H9 (cell line): ENCODE results near the gene OGFR. TPM values are rescaled to one million over a fixed set of nuclear protein-coding genes. Genes with fewer than 3 reads are reported as not detected.

ENCODE experiments used
- DNase-seq: peaks from one replicate; pipeline ENCODE4 v3.0.0-alpha.2; 2017
- H2AFZ ChIP-seq: one replicate; pipeline ENCODE4 v1.6.1; 2013; ENCODE audit warnings: mild to moderate bottlenecking, low read length, control low read depth, moderate library complexity
- H2AK5ac ChIP-seq: 2 replicates; pipeline ENCODE4 v1.6.1; 2013; ENCODE audit warnings: low read length, control low read depth, mixed read lengths; ENCODE audit not compliant: insufficient read length
- H2BK120ac ChIP-seq: one replicate; pipeline ENCODE4 v1.6.1; 2013; ENCODE audit warnings: low read depth, mild to moderate bottlenecking, low read length, control low read depth, inconsistent platforms; ENCODE audit not compliant: poor library complexity, severe bottlenecking
- H2BK12ac ChIP-seq: 2 replicates; pipeline ENCODE4 v1.6.1; 2013; ENCODE audit warnings: low read length, control low read depth, mixed read lengths, low read depth; ENCODE audit not compliant: insufficient read length
- H2BK15ac ChIP-seq: 2 replicates; pipeline ENCODE4 v1.6.1; 2013; ENCODE audit warnings: low read depth, low read length, control low read depth
- H2BK20ac ChIP-seq: one replicate; pipeline ENCODE4 v1.6.1; 2013; ENCODE audit warnings: low read depth, mild to moderate bottlenecking, low read length, control low read depth, inconsistent platforms; ENCODE audit not compliant: poor library complexity, severe bottlenecking
- H2BK5ac ChIP-seq: 2 replicates; pipeline ENCODE4 v1.6.1; 2013; ENCODE audit warnings: low read length, control low read depth, mixed read lengths; ENCODE audit not compliant: insufficient read length
- H3K14ac ChIP-seq: 2 replicates; pipeline ENCODE4 v1.6.1; 2013; ENCODE audit warnings: low read length, control low read depth; ENCODE audit not compliant: insufficient read depth
- H3K18ac ChIP-seq: 2 replicates; pipeline ENCODE4 v1.6.1; 2013; ENCODE audit warnings: low read depth, mild to moderate bottlenecking, mixed read lengths, low read length, control low read depth; ENCODE audit not compliant: insufficient read length
- H3K23ac ChIP-seq: 2 replicates; pipeline ENCODE4 v1.6.1; 2013; ENCODE audit warnings: low read length, control low read depth, mixed read lengths, low read depth; ENCODE audit not compliant: insufficient read length
- H3K23me2 ChIP-seq: 2 replicates; pipeline ENCODE4 v1.6.1; 2013; ENCODE audit warnings: low read depth, mild to moderate bottlenecking, mixed read lengths, low read length, control low read depth; ENCODE audit not compliant: insufficient read length, poor library complexity, severe bottlenecking
- H3K27ac ChIP-seq: 2 replicates; pipeline ENCODE4 v1.5.1; 2013; ENCODE audit warnings: low read length, control low read depth, mixed read lengths, low read depth; ENCODE audit not compliant: insufficient read length
- H3K27me3 ChIP-seq: 2 replicates; pipeline ENCODE4 v1.6.1; 2013; ENCODE audit warnings: low read length, control low read depth, inconsistent platforms; ENCODE audit not compliant: insufficient read depth
- H3K4ac ChIP-seq: 2 replicates; pipeline ENCODE4 v1.6.1; 2013; ENCODE audit warnings: low read depth, mild to moderate bottlenecking, control low read depth, inconsistent platforms, low read length, moderate library complexity
- H3K4me1 ChIP-seq: 2 replicates; pipeline ENCODE4 v1.6.1; 2013; ENCODE audit warnings: low read length, control low read depth, inconsistent platforms; ENCODE audit not compliant: insufficient read depth
- H3K4me2 ChIP-seq: 2 replicates; pipeline ENCODE4 v1.6.1; 2013; ENCODE audit warnings: low read length, control low read depth, mixed read lengths; ENCODE audit not compliant: insufficient read length, insufficient read depth
- H3K56ac ChIP-seq: 2 replicates; pipeline ENCODE4 v1.6.1; 2013; ENCODE audit warnings: low read depth, mild to moderate bottlenecking, mixed read lengths, low read length, control low read depth; ENCODE audit not compliant: insufficient read length
- H3K79me1 ChIP-seq: 2 replicates; pipeline ENCODE4 v1.6.1; 2013; ENCODE audit warnings: low read depth, mild to moderate bottlenecking, moderate library complexity, low read length, control low read depth, inconsistent platforms; ENCODE audit not compliant: insufficient read depth, poor library complexity, severe bottlenecking
- H3K79me2 ChIP-seq: 2 replicates; pipeline ENCODE4 v1.6.1; 2013; ENCODE audit warnings: low read length, control low read depth, inconsistent platforms; ENCODE audit not compliant: insufficient read depth
- H3K9ac ChIP-seq: 2 replicates; pipeline ENCODE4 v1.6.1; 2013; ENCODE audit warnings: low read length, control low read depth, mixed read lengths; ENCODE audit not compliant: insufficient read length; ENCODE audit errors: extremely low read depth
- H3K9me3 ChIP-seq: one replicate; pipeline ENCODE4 v1.6.1; 2013; ENCODE audit warnings: low read depth, low read length, inconsistent platforms; ENCODE audit not compliant: control insufficient read depth
- H3T11ph ChIP-seq: one replicate; pipeline ENCODE4 v1.6.1; 2013; ENCODE audit warnings: mild to moderate bottlenecking, low read length, control low read depth, inconsistent platforms
- H4K20me1 ChIP-seq: one replicate; pipeline ENCODE4 v1.6.1; 2013; ENCODE audit not compliant: control insufficient read depth, insufficient read length, insufficient read depth
- H4K5ac ChIP-seq: 2 replicates; pipeline ENCODE4 v1.6.1; 2013; ENCODE audit warnings: low read depth, mild to moderate bottlenecking, mixed read lengths, low read length, control low read depth; ENCODE audit not compliant: insufficient read length
- H4K8ac ChIP-seq: replicated peaks from 2 replicates; pipeline ENCODE4 v1.6.1; 2013; ENCODE audit warnings: low read length, control low read depth, mixed read lengths, low read depth; ENCODE audit not compliant: insufficient read length
- H4K91ac ChIP-seq: 2 replicates; pipeline ENCODE4 v1.6.1; 2013; ENCODE audit warnings: low read depth, mild to moderate bottlenecking, moderate library complexity, mixed read lengths, low read length, control low read depth; ENCODE audit not compliant: insufficient read length
- H3K27ac Mint-ChIP-seq, 3 experiments: 2 replicates in 2 of 3; 3 replicates in 1 of 3; pipeline ENCODE4 v1.8.0; 2020 to 2021; ENCODE audit warnings: mixed read lengths in 3 of 3, mild to moderate bottlenecking in 1 of 3, moderate library complexity in 1 of 3
- H3K27me3 Mint-ChIP-seq: 2 replicates; pipeline ENCODE4 v1.8.0; 2021; ENCODE audit warnings: low read depth, mild to moderate bottlenecking, moderate library complexity, mixed read lengths
- H3K36me3 Mint-ChIP-seq, 3 experiments: 2 replicates in 2 of 3; 3 replicates in 1 of 3; pipeline ENCODE4 v1.8.0; 2020 to 2021; ENCODE audit warnings: low read depth in 3 of 3, mixed read lengths in 3 of 3; ENCODE audit not compliant: insufficient read depth in 1 of 3
- H3K4me1 Mint-ChIP-seq, 2 experiments: 2 replicates each; pipeline ENCODE4 v1.8.0; 2020; ENCODE audit warnings: mixed read lengths in 2 of 2
- H3K4me3 Mint-ChIP-seq, 2 experiments: 2 replicates in 1 of 2; 3 replicates in 1 of 2; pipeline ENCODE4 v1.8.0; 2020 to 2021; ENCODE audit warnings: mild to moderate bottlenecking in 2 of 2, mixed read lengths in 2 of 2, moderate library complexity in 1 of 2
- H3K9me3 Mint-ChIP-seq, 2 experiments: 2 replicates in 1 of 2; 3 replicates in 1 of 2; pipeline ENCODE4 v1.8.0; 2020; ENCODE audit warnings: mild to moderate bottlenecking in 2 of 2, mixed read lengths in 2 of 2, moderate library complexity in 1 of 2
- CTCF ChIP-seq: fragments of 200-600 bp; sonication (generic); conservative IDR thresholded peaks from 3 replicates; pipeline ENCODE4 v1.8.0; 2021; ENCODE audit warnings: antibody characterized with exemption, mild to moderate bottlenecking
- WGBS: extraction: QIAGEN DNeasy Blood & Tissue Kit; methylation state at CpG from one replicate; pipeline ENCODE4 v1.1.7; 2013; ENCODE audit warnings: missing lambda C conversion rate, low lambda C conversion rate, mixed read lengths; ENCODE audit not compliant: insufficient read length; ENCODE audit errors: extremely low coverage; 5-methylcytosine and 5-hydroxymethylcytosine counted together
- total RNA-seq: library from RNA; stranded (reverse); gene quantifications from 2 replicates; pipeline ENCODE4 v1.2.1, GENCODE V29; 2021

The OGFR gene
- total RNA-seq, 1 experiment from 2014 or later: 33.1 TPM

GRCh38 chr20:62799459-62799858 lies 5.2 kb upstream of the OGFR start:
- no peak for DNase-seq
- Histone ChIP-seq H4K91ac (no peak overlapping the region), H3K56ac (no peak overlapping the region), H3K27me3 (no peaks in the 10 kb centered on the region), H3K4me1 (no peaks in the 10 kb centered on the region), H2BK5ac (no peak overlapping the region), H3K23me2 (peaks cover 4% of the 10 kb centered on the region), H3K79me1 (no peaks in the 10 kb centered on the region), H3K4me2 (no peak overlapping the region), H3T11ph (no peak overlapping the region), H3K9me3 (no peaks in the 10 kb centered on the region), H2BK15ac (no peak overlapping the region), H2BK120ac (no peak overlapping the region), H3K27ac (no peak overlapping the region), H3K18ac (no peak overlapping the region), H2AFZ (no peak overlapping the region), H4K20me1 (no peaks in the 10 kb centered on the region), H3K4ac (no peak overlapping the region), H3K79me2 (no peaks in the 10 kb centered on the region), H2BK12ac (no peak overlapping the region), H3K14ac (no peak overlapping the region), H2BK20ac (no peak overlapping the region), H4K8ac (no peak overlapping the region), H3K23ac (no peak overlapping the region), H4K5ac (no peak overlapping the region), H2AK5ac (no peak overlapping the region), H3K9ac (no peak overlapping the region)
- Mint-ChIP-seq H3K9me3 (no peaks in the 10 kb centered on the region), H3K27ac (no peak overlapping the region), H3K4me3 (no peak overlapping the region), H3K27me3 (peaks cover 33% of the 10 kb centered on the region), H3K36me3 (peaks cover 13 to 38% (median 34%) of the 10 kb centered on the region in 3 experiments), H3K4me1 (peaks cover 11% of the 10 kb centered on the region in 2 experiments)
- TF ChIP-seq CTCF: no peak
- no CpG with 5 or more reads among the region's 19 CpGs for WGBS
